NB4 (cell line): ENCODE results near the gene SCUBE3.

Experiments used
- DNase-seq: peaks from one replicate; pipeline ENCODE4 v3.0.0; 2010; ENCODE audit warnings: low read depth
- H3K4me3 ChIP-seq: one replicate; pipeline ENCODE4 v1.5.1; 2011; ENCODE audit warnings: mild to moderate bottlenecking, low read depth, low read length, moderate library complexity
- MYC ChIP-seq: IDR thresholded peaks from 2 replicates; pipeline ENCODE4 v1.6.1; 2011; ENCODE audit warnings: low read depth, low read length
- POLR2A ChIP-seq: IDR thresholded peaks from 2 replicates; pipeline ENCODE4 v1.6.1; 2011; ENCODE audit warnings: mild to moderate bottlenecking; ENCODE audit not compliant: insufficient read length; ENCODE audit errors: extremely low read depth
- TF ChIP-seq, protein P1 (sequence below): IDR thresholded peaks from one replicate; pipeline ENCODE4 v1.5.1; 2012; ENCODE audit warnings: low read depth, low read length
- TF ChIP-seq, protein P2 (sequence below): IDR thresholded peaks from 2 replicates; pipeline ENCODE4 v1.6.1; 2011; ENCODE audit warnings: low read depth, low read length

The SCUBE3 gene

GRCh38 chr6:35178012-35178411 lies 35.7 kb upstream of the SCUBE3 start:
- TF ChIP-seq MYC (no peak), POLR2A (no peak)
- TF ChIP-seq, protein P1, sequence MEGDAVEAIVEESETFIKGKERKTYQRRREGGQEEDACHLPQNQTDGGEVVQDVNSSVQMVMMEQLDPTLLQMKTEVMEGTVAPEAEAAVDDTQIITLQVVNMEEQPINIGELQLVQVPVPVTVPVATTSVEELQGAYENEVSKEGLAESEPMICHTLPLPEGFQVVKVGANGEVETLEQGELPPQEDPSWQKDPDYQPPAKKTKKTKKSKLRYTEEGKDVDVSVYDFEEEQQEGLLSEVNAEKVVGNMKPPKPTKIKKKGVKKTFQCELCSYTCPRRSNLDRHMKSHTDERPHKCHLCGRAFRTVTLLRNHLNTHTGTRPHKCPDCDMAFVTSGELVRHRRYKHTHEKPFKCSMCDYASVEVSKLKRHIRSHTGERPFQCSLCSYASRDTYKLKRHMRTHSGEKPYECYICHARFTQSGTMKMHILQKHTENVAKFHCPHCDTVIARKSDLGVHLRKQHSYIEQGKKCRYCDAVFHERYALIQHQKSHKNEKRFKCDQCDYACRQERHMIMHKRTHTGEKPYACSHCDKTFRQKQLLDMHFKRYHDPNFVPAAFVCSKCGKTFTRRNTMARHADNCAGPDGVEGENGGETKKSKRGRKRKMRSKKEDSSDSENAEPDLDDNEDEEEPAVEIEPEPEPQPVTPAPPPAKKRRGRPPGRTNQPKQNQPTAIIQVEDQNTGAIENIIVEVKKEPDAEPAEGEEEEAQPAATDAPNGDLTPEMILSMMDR: no peak
- TF ChIP-seq, protein P2, sequence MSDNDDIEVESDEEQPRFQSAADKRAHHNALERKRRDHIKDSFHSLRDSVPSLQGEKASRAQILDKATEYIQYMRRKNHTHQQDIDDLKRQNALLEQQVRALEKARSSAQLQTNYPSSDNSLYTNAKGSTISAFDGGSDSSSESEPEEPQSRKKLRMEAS: no peak
- no peak overlapping the region for H3K4me3 ChIP-seq
- DNase-seq: no peak

GRCh38 chr6:35178932-35179832 lies 34.6 kb upstream of the SCUBE3 start:
- DNase-seq: peak; percentile 46
- TF ChIP-seq, protein P2: no peak
- no peak for TF ChIP-seq MYC
- TF ChIP-seq POLR2A: no peak
- TF ChIP-seq, protein P1: no peak
- H3K4me3 ChIP-seq: no peak overlapping the region

DNA sequence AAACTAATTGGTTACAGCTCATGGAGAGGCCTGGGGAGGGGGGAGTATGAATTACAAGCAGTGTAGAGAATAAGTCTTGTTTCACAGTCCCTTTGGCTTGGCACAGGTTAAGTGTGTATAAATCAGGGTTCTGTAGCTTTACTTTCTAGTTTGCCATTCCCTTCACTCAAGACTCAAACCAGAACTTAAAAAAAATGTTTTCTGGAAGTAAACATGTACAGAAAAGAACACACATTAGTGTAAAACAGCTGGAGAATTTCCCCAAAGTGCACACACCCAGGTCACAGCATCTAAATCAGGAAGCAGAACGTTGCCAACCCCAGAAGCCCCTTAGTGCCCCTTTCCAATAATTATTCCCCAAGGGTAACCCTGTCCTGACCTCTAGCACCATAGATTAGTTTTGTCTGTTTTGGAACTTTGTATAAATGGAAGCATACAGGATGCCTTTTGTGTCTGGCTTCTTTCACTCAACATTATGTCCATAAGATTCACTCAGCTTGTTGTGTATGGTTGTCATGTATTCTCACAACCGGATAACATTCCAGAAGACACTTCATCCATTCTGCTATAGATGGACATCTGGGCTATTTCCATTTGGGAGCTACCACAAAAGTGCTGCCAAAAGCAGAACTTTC lies 33.7 kb upstream of the SCUBE3 start:
- no peak for DNase-seq
- H3K4me3 ChIP-seq: no peak overlapping the region
- TF ChIP-seq MYC (no peak), POLR2A (no peak)
- TF ChIP-seq, protein P2: no peak
- TF ChIP-seq, protein P1: no peak

GRCh38 chr6:35181308-35181932 lies 32.3 kb upstream of the SCUBE3 start:
- H3K4me3 ChIP-seq: no peak overlapping the region
- no peak for DNase-seq
- TF ChIP-seq, protein P2: no peak
- TF ChIP-seq, protein P1: no peak
- no peak for TF ChIP-seq MYC
- TF ChIP-seq POLR2A: no peak

DNA sequence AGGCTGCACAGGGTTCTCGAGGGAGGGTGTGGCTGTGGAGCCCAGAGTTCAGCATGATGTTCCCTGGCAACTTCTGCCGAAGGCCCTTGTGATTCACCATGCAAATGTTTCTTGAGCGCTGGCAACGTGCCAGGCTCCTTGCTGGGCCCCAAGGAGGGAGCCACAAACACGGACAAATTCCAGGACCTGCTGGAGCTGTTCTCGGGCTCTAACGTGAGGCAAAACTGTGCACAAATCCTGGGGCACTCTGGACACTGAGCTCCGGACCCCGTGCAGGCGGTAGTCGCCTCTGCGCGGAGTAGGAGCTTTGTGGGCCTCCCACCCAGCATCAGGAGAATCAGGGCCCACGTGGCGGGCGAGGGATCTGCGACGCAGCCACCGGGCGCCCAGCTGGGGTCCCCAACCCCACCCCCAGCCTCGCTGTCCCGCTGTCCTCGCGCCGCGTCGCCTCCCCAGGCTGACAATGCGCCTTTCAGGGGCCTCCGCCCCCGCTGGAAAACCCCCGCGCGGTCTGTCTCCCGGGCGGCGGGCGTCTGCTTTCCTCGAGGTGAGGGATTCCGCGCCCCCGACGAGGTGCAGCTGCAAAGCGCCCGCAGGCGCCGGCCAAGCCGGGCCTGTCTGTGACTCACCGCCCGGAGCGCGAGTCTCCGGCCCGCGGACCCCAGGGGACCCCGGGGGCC lies 31.7 kb upstream of the SCUBE3 start:
- H3K4me3 ChIP-seq: no peak overlapping the region
- DNase-seq: peak; percentile 23
- TF ChIP-seq, protein P1: no peak
- no peak for TF ChIP-seq POLR2A
- TF ChIP-seq, protein P2: no peak
- TF ChIP-seq MYC: no peak
